SU-DHL-6 (cell line): ENCODE measurements around the gene SLC6A11.

ENCODE experiments used
- H2AFZ ChIP-seq: fragments of 200-600 bp; sonication (generic); 2 replicates; pipeline ENCODE4 v1.6.1; 2014; ENCODE audit warnings: low read depth, mild to moderate bottlenecking, moderate library complexity, mixed read lengths, antibody characterized with exemption, low read length; ENCODE audit not compliant: severe bottlenecking
- H3F3A ChIP-seq: fragments of 200-600 bp; shearing (Covaris generic); 2 replicates; pipeline ENCODE4 v1.6.0; 2016; ENCODE audit warnings: antibody characterized with exemption, mild to moderate bottlenecking; ENCODE audit not compliant: insufficient read depth
- H3K27ac ChIP-seq: fragments of 200-600 bp; sonication (generic); 2 replicates; pipeline ENCODE4 v1.5.1; 2016; ENCODE audit warnings: low read depth, mild to moderate bottlenecking, low read length, moderate library complexity, mixed read lengths
- H3K27me3 ChIP-seq: fragments of 200-600 bp; sonication (generic), shearing (Covaris generic); 2 replicates; pipeline ENCODE4 v1.6.0; 2014; ENCODE audit warnings: mild to moderate bottlenecking, low read length
- H3K36me3 ChIP-seq: fragments of 200-600 bp; sonication (generic); 2 replicates; pipeline ENCODE4 v1.6.1; 2014; ENCODE audit warnings: mild to moderate bottlenecking, low read length, mixed read lengths
- H3K4me2 ChIP-seq: fragments of 300-600, 200-600 bp; shearing (Covaris generic), sonication (generic); 2 replicates; pipeline ENCODE4 v1.6.0; 2014; ENCODE audit warnings: low read length, low read depth, mild to moderate bottlenecking; ENCODE audit not compliant: poor library complexity, severe bottlenecking
- H3K4me3 ChIP-seq: fragments of 200-600 bp; sonication (generic); 2 replicates; pipeline ENCODE4 v1.5.1; 2014; ENCODE audit warnings: antibody characterized with exemption, low read length, mild to moderate bottlenecking, mixed read lengths; ENCODE audit not compliant: insufficient read depth, poor library complexity, severe bottlenecking
- H3K79me2 ChIP-seq: fragments of 200-600 bp; sonication (generic); 2 replicates; pipeline ENCODE4 v1.6.1; 2014; ENCODE audit warnings: mild to moderate bottlenecking, low read length, moderate library complexity; ENCODE audit not compliant: insufficient read depth
- H3K9ac ChIP-seq: fragments of 200-600 bp; sonication (generic); 2 replicates; pipeline ENCODE4 v1.7.0; 2014; ENCODE audit warnings: mild to moderate bottlenecking, low read length
- H3K9me2 ChIP-seq: fragments of 200-600 bp; sonication (generic); replicated peaks from 2 replicates; pipeline ENCODE4 v1.6.1; 2014; ENCODE audit warnings: low read length; ENCODE audit not compliant: insufficient read depth
- H3K9me3 ChIP-seq: fragments of 200-600 bp; sonication (generic); 2 replicates; pipeline ENCODE4 v1.6.1; 2014; ENCODE audit warnings: low read length, mixed read lengths; ENCODE audit not compliant: insufficient read depth
- H4K20me1 ChIP-seq: fragments of 200-600 bp; sonication (generic); 2 replicates; pipeline ENCODE4 v1.6.1; 2014; ENCODE audit warnings: low read depth, mild to moderate bottlenecking, antibody characterized with exemption, low read length, moderate library complexity, mixed read lengths
- CTCF ChIP-seq: fragments of 200-600 bp; sonication (generic); IDR thresholded peaks from one replicate; pipeline ENCODE4 v1.5.1; 2017; ENCODE audit warnings: antibody characterized with exemption, mild to moderate bottlenecking, low read length, moderate library complexity; ENCODE audit not compliant: insufficient read depth, poor library complexity, severe bottlenecking
- EZH2phosphoT487 ChIP-seq: fragments of 200-600 bp; sonication (generic), shearing (Covaris generic); conservative IDR thresholded peaks from 2 replicates; pipeline ENCODE4 v1.6.1; 2018; ENCODE audit warnings: mild to moderate bottlenecking, antibody characterized with exemption, low read length, moderate library complexity, mixed read lengths

Gene SLC6A11

DNA sequence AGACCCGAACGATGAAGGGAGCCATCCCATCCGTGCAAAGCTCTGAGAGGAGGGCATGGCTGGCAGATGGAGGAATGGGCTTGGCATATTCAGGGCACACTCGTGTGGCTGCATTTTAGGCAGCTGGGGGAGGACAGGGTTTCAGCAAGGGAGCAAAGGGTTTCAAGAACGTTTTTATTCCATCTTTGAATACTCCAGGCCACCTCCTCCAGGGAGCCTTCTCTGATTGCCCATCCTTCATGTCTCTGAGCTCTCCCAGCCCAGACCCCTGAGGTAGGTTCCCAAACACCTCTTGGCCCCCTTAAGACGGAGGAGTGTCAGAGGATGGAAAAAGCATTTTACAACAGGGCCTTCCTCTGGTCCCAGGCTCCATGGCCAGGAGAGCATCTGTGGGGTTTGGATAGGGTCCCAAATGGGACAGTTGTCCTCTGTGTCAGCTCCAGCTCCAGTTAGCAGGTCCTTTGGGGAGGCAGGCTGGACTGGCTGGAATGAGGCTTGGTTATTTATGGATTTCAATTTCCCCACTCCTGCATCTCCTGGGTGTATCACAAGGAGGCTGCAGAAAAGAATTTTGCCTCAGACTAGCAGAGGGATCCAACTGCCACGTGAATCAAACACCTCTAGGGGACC is 158.8 kb downstream of the SLC6A11 start:
- H3K4me2 ChIP-seq: no peak overlapping the region
- no peaks in the 10 kb centered on the region for H3K36me3 ChIP-seq
- no peak overlapping the region for H3K9ac ChIP-seq
- H4K20me1 ChIP-seq: no peaks in the 10 kb centered on the region
- H3K9me2 ChIP-seq: no peaks in the 10 kb centered on the region
- no peak overlapping the region for H3K4me3 ChIP-seq
- no peak overlapping the region for H2AFZ ChIP-seq
- H3K27ac ChIP-seq: no peak overlapping the region
- H3K79me2 ChIP-seq: no peaks in the 10 kb centered on the region
- H3F3A ChIP-seq: no peaks in the 10 kb centered on the region
- H3K9me3 ChIP-seq: no peaks in the 10 kb centered on the region; the same call in 1 of the 2 replicates
- no peak for TF ChIP-seq EZH2phosphoT487
- no peak for TF ChIP-seq CTCF
- no peaks in the 10 kb centered on the region for H3K27me3 ChIP-seq

DNA sequence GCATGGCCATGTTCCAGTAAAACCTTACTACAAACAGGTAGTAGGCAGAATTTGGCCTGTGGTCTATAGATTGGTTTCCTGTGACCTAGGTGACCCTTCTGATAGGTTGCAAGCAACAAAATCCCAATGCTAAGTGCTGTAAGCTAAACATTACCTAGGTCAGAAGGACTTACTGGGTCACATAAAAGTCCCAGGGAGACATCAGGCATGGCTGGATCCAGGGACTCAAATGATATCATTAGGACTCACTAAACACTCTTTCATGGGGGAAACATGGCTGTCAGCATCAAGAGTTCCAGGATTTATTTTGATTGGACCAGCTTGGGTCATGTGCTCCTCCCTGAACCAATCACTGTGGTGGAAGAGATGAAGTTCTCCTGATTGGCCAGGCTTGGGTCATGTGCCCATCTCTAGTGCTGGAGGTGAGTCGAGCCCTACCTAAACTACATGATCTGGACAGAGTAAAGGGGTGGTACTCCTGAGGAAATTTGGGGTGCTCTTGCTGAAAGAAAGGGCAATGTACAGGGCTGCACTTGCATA is 159.7 kb downstream of the SLC6A11 start:
- H3K4me2 ChIP-seq: no peak overlapping the region
- no peaks in the 10 kb centered on the region for H4K20me1 ChIP-seq
- H3K27ac ChIP-seq: no peak overlapping the region
- no peak overlapping the region for H3K9ac ChIP-seq
- H3K36me3 ChIP-seq: no peaks in the 10 kb centered on the region
- H3K9me2 ChIP-seq: no peaks in the 10 kb centered on the region
- no peak overlapping the region for H3K4me3 ChIP-seq
- no peaks in the 10 kb centered on the region for H3K79me2 ChIP-seq
- no peaks in the 10 kb centered on the region for H3K27me3 ChIP-seq
- H2AFZ ChIP-seq: no peak overlapping the region
- H3K9me3 ChIP-seq: no peaks in the 10 kb centered on the region; the same call in 1 of the 2 replicates
- TF ChIP-seq CTCF: no peak
- TF ChIP-seq EZH2phosphoT487: no peak
- H3F3A ChIP-seq: no peaks in the 10 kb centered on the region

DNA sequence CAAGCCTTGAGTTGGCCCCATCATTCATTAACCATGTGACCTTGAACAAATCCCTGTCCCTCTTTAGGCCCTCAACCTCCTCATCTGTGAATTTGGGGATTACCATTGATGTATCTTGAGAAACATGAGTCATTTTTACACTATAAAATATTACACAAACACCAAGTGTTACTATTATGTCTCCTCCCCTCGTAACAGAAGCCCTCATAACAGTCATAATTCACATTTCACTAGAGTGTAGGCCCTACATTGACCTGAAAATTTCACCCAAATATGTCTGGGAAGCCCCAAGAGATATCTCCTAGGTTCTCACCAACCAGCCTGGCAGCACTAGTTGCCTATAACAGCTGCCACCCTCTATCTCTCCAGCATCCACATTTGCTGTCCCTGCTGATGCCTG is 160.7 kb downstream of the SLC6A11 start:
- TF ChIP-seq EZH2phosphoT487: no peak
- no peak for TF ChIP-seq CTCF
- no peak overlapping the region for H2AFZ ChIP-seq
- H3K9me2 ChIP-seq: no peaks in the 10 kb centered on the region
- H3F3A ChIP-seq: no peaks in the 10 kb centered on the region
- no peaks in the 10 kb centered on the region; the same call in 1 of the 2 replicates for H3K9me3 ChIP-seq
- H3K4me2 ChIP-seq: no peak overlapping the region
- H3K9ac ChIP-seq: no peak overlapping the region
- H4K20me1 ChIP-seq: no peaks in the 10 kb centered on the region
- H3K36me3 ChIP-seq: no peaks in the 10 kb centered on the region
- H3K79me2 ChIP-seq: no peaks in the 10 kb centered on the region
- no peak overlapping the region for H3K4me3 ChIP-seq
- no peak overlapping the region for H3K27ac ChIP-seq
- H3K27me3 ChIP-seq: no peaks in the 10 kb centered on the region
